DND-41 (cell line): ENCODE measurements around the gene STXBP6.

Experiments
- CTCF ChIP-seq: IDR thresholded peaks from 2 replicates; pipeline ENCODE4 v1.5.1; 2012; ENCODE audit warnings: borderline replicate concordance, low read length, moderate library complexity, mild to moderate bottlenecking; ENCODE audit not compliant: poor library complexity, severe bottlenecking; ENCODE audit errors: extremely low read depth
- EZH2 ChIP-seq: IDR thresholded peaks from 3 replicates; pipeline ENCODE4 v1.6.1; 2012; ENCODE audit warnings: borderline replicate concordance, low read depth, mild to moderate bottlenecking, moderate library complexity, low read length, inconsistent platforms; ENCODE audit not compliant: severe bottlenecking

DNA sequence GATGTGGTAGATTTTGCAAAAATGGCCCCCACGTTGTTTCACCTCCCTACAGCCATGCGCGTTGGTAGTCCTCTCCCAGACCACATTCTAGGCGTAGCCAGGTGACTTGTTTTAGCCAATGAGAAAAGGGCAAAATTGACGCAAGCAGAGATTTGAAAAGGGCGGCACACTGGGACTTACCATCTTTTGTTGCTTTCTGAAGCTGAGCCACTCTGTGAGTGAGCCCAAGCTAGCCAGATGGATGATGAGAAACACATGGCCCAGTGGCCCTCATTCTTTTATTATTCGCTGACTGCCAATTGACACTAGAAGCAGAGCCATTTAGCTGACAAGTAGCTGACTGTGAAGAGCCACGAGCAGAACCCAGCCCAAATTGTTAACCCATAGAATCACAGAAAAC, 274.0 kb downstream of the STXBP6 start:
- no peak for TF ChIP-seq CTCF
- no peak for TF ChIP-seq EZH2
